Chondrocyte (in vitro differentiated cells): ENCODE measurements around the gene KIF1A. TPM values are rescaled to one million over a fixed set of nuclear protein-coding genes. Genes with fewer than 3 reads are reported as not detected.

Source experiments
- DNase-seq: peaks from one replicate; pipeline ENCODE4 v3.0.0; 2021; ENCODE audit warnings: mixed read lengths, low spot score
- H3K27ac Mint-ChIP-seq: one replicate; pipeline ENCODE4 v1.8.0; 2021; ENCODE audit warnings: mild to moderate bottlenecking, moderate library complexity, mixed read lengths; ENCODE audit not compliant: unreplicated experiment
- H3K27me3 Mint-ChIP-seq: 2 replicates; pipeline ENCODE4 v1.8.0; 2021; ENCODE audit warnings: low read depth, mixed read lengths
- H3K36me3 Mint-ChIP-seq: 2 replicates; pipeline ENCODE4 v1.8.0; 2021; ENCODE audit warnings: low read depth, mixed read lengths
- H3K4me1 Mint-ChIP-seq: 2 replicates; pipeline ENCODE4 v1.8.0; 2021; ENCODE audit warnings: low read depth, mild to moderate bottlenecking, mixed read lengths
- H3K4me3 Mint-ChIP-seq: one replicate; pipeline ENCODE4 v1.8.0; 2021; ENCODE audit warnings: mild to moderate bottlenecking, moderate library complexity, mixed read lengths; ENCODE audit not compliant: unreplicated experiment
- H3K9me3 Mint-ChIP-seq: 2 replicates; pipeline ENCODE4 v1.8.0; 2021; ENCODE audit warnings: low read depth, mixed read lengths
- CTCF ChIP-seq: fragments of 200-600 bp; sonication (generic); IDR thresholded peaks from 2 replicates; pipeline ENCODE4 v1.5.0; 2021; ENCODE audit warnings: antibody characterized with exemption, mild to moderate bottlenecking, moderate library complexity
- total RNA-seq: library from RNA; stranded (reverse); gene quantifications from 3 replicates; pipeline ENCODE4 v1.2.1, GENCODE V29; 2021

The KIF1A gene
- total RNA-seq, 1 donor from 2014 or later: 60.0 TPM

DNA sequence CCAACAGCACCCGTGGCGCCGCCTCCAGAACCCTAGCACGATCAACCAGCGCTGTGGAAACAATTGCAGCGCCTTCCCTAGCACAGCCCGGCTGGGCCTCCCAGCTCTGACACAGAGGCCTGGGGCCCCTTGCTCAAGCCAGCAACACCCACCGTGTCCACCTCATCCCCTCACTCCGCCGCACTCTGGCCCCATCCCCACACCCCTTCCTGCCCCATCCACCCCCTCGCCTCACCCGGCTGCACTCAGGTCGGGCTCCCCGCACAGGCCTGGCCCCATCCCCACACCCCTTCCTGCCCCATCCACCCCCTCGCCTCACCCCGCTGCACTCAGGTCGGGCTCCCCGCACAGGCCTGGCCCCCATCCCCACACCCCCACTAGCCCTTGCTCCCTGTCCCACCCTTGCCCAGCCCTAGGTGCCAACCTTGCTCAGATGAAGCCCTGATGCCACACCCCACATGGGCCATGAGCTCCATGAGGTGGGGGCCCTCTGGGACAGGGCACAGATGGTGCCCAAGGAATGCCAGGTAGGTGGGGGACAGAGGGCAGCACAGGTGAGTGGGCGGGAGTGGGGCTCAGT is 28.7 kb downstream of the KIF1A start:
- H3K4me1 Mint-ChIP-seq: no peaks in the 10 kb centered on the region
- H3K36me3 Mint-ChIP-seq: peaks cover 2% of the 10 kb centered on the region

DNA sequence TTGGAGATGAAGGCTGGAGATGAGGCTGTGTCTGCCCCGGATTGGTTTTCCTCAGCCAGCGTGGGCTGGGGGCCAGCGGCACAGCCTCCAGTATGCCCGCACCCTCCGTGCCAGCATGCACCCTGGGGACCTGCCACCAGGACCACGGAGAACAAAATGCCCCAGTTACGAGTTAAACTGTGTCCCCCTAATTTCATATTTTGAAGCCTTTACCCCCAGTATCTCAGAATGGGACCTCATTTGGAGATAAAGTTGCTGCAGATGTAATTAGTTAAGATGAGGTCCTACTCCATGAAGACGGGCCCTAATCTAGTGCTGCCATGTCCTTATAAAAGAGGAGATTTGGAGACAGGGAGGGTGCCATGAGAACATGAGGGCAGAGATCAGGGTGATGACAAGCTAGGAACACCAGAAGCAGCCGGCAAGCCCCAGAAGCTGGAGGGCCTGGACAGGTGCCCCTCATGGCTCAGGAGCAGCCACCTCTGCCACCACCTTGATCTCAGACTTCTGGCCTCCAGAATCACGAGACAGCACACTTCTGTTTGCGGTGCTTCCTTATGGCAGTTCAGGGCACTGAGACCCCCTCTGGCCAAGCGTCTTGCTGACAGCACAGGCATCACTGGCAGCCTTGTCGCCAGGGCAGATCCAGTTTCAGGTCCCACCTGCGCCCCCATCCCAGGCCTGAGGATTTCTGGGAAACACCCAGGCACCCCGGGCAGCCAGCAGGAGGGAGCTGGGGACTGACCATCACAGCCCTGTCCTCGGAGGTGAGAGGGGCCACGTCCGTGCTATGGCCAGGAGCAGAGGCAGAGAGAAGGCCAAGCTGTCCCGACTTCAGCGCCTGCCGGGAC is 29.4 kb downstream of the KIF1A start:
- H3K4me3 Mint-ChIP-seq: no peak overlapping the region
- H3K9me3 Mint-ChIP-seq: no peaks in the 10 kb centered on the region
- peaks cover 2% of the 10 kb centered on the region for H3K36me3 Mint-ChIP-seq
- DNase-seq: peak; percentile 77
- TF ChIP-seq CTCF: no peak
- no peaks in the 10 kb centered on the region for H3K4me1 Mint-ChIP-seq
- H3K27me3 Mint-ChIP-seq: peaks cover 2% of the 10 kb centered on the region
- no peak overlapping the region for H3K27ac Mint-ChIP-seq

More for the DNA sequence above, 28.7 kb downstream of the KIF1A start:
- no peak overlapping the region for H3K27ac Mint-ChIP-seq
- H3K9me3 Mint-ChIP-seq: no peaks in the 10 kb centered on the region
- peaks cover 2% of the 10 kb centered on the region for H3K27me3 Mint-ChIP-seq
- no peak overlapping the region for H3K4me3 Mint-ChIP-seq
- no peak for TF ChIP-seq CTCF
- peak; percentile 92 for DNase-seq

GRCh38 chr2:240789501-240790369 is 30.3 kb downstream of the KIF1A start:
- H3K4me1 Mint-ChIP-seq: no peaks in the 10 kb centered on the region
- no peaks in the 10 kb centered on the region for H3K9me3 Mint-ChIP-seq
- DNase-seq: peak; percentile 86
- peaks cover 2% of the 10 kb centered on the region for H3K36me3 Mint-ChIP-seq
- H3K4me3 Mint-ChIP-seq: no peak overlapping the region
- H3K27me3 Mint-ChIP-seq: peaks cover under 1% of the 10 kb centered on the region
- H3K27ac Mint-ChIP-seq: no peak overlapping the region
- no peak for TF ChIP-seq CTCF

DNA sequence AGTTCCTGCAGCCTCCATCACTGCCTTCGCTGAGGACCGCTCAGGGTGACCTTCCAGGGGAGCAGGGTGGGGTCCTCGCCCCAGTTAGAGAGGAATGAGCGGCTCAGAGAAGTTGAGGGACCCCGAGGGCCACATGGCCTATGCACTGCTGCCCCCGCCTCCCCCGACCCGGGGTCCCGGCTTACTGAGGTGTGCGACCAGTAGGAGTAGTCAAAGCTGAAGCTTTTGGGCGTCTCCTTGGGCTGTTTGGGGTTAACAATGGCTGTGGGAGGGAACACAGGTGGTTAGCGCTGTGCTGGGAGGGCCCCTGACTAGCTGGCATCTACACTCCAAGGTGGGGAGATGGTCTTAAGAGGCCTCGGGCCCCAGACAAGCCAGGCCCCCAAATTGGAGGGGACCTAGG is 31.0 kb downstream of the KIF1A start:
- Mint-ChIP-seq H3K9me3 (no peaks in the 10 kb centered on the region), H3K4me1 (no peaks in the 10 kb centered on the region), H3K27me3 (no peaks in the 10 kb centered on the region), H3K36me3 (peaks cover 2% of the 10 kb centered on the region), H3K27ac (no peak overlapping the region), H3K4me3 (no peak overlapping the region)
- DNase-seq: no peak
- no peak for TF ChIP-seq CTCF

DNA sequence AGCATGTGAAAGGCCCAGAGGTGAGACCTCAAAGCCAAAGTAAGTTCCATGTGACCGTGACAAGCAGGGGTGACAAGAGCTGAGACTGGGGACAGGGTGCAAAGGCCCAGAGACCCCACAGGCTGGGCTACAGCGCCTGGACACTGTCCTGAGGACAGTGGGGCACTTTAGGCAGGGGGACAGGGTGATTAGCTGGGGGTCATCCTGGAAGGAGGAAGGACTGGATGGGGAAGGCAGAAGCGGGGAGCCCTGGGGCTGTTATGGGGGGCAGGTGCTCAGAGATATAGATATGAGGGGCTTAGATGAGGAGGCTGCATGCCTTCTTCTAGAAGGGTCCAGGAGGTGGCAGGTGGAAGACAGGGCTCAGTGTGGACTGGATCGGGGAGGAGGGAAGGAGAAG is 31.5 kb downstream of the KIF1A start:
- no peak for DNase-seq
- Mint-ChIP-seq H3K9me3 (no peaks in the 10 kb centered on the region), H3K27ac (no peak overlapping the region), H3K4me3 (no peak overlapping the region), H3K27me3 (no peaks in the 10 kb centered on the region), H3K36me3 (peaks cover 2% of the 10 kb centered on the region), H3K4me1 (no peaks in the 10 kb centered on the region)
- TF ChIP-seq CTCF: no peak
